ENCODE results near the gene CPT1B. TPM values are rescaled to one million over a fixed set of nuclear protein-coding genes. Genes with fewer than 3 reads are reported as not detected.
A peak's percentile ranks its signal among the peaks of the same experiment; 100 is the strongest.

CPT1B gene
- total RNA-seq, 4 donors from 2014 or later, result 34.2 to 111 (median 37.6) TPM

- Histone ChIP-seq H3K27me3 (peaks cover 43% of the 10 kb centered on the region), H3K4me3 (no peak within 1 kb of the TSS), H3K4me1 (peaks cover 14 to 48% (median 28%) of the 10 kb centered on the region in 4 donors), H3K9me3 (no peaks in the 10 kb centered on the region), H3K27ac (peak within 1 kb of the TSS; percentile 40 to 65 (median 54)), H3K36me3 (no peaks in the 10 kb centered on the region)
- intact Hi-C loops (cut with DNase I; ENCODE audit: low total_unique reads) (no loop called here), in situ Hi-C loops (cut with MboI; ENCODE audit: low pct_ligation_motif_present in 1 of 4, low pct_unique_long_range_greater_than_20kb in 1 of 4, low sequenced_read_pairs in 3 of 4) (no loop called here)
- TF ChIP-seq EP300 (IDR thresholded peaks at IDR 0.05; ENCODE audit: low read depth), result no peak
- no peak for DNase-seq
- WGBS, 2 donors (ENCODE audit: low coverage in 1 of 2), result 79% methylated on average over 10 of the region's 10 CpGs; no CpG with 5 or more reads in 1 of the 2 donors
Observed at GRCh38 chr22:50545522-50546325, 32.5 kb downstream of the CPT1B start, which contains the start of gene KLHDC7B. Gene KLHDC7B, plus strand, starts transcription at chr22:50545899. Its CDS starts 345 bp downstream, at chr22:50546244.

GRCh38 chr22:50544746-50545253, 33.4 kb downstream of the CPT1B start:
- in situ Hi-C loops (cut with MboI; ENCODE audit: low pct_ligation_motif_present in 1 of 4, low pct_unique_long_range_greater_than_20kb in 1 of 4, low sequenced_read_pairs in 3 of 4) (no loop called here), intact Hi-C loops (cut with DNase I; ENCODE audit: low total_unique reads) (no loop called here)
- Histone ChIP-seq H3K27ac (peak overlapping the region; percentile 40 to 65 (median 54)), H3K9me3 (no peaks in the 10 kb centered on the region), H3K4me1 (peaks cover 18 to 55% (median 32%) of the 10 kb centered on the region in 4 donors), H3K36me3 (no peaks in the 10 kb centered on the region), H3K27me3 (peaks cover 41% of the 10 kb centered on the region), H3K4me3 (no peak overlapping the region)
- WGBS, 2 donors (ENCODE audit: low coverage in 1 of 2), result 52% methylated on average over 5 of the region's 5 CpGs; no CpG with 5 or more reads in 1 of the 2 donors
- TF ChIP-seq POLR2AphosphoS5 (IDR thresholded peaks at IDR 0.05) (no peak), EP300 (IDR thresholded peaks at IDR 0.05; ENCODE audit: low read depth) (no peak), CTCF (IDR thresholded peaks at IDR 0.05) (no peak), POLR2A (IDR thresholded peaks at IDR 0.05) (no peak)
- peak; percentile 45 for DNase-seq

DNA sequence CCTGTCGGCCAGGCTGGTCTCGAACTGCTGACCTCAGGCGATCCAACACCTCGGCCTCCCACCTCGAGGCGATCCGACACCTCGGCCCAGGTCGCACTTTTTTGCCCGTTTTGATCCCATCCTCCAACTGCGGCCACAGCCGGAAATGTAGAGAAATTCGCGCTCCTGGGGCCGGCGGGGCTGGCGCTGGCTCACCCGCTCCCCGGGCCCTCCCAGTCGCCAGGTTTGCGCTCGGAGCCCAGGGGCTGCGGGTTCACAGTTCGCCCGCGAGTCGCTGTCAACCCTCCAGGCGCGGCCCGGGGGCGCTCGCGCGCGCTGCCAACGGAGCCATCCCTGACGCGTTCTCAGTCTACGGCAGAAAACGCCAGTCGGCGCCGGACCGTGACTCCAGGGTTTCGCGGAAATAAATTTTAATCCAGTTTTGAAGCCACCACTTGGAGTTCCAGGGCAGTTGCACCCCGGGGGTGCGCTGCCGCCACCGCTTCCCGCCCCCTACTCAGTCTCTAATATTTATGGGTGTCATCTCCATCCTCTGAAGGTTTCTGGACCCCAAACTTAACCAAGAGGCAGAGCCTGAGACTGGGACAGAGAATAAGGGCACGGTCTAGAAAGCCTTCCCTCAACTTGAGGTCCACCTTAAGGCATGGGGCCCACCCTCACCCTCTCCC, 34.0 kb downstream of the CPT1B start:
- Histone ChIP-seq H3K27me3 (peaks cover 35% of the 10 kb centered on the region), H3K9me3 (no peaks in the 10 kb centered on the region)
- in situ Hi-C loops (cut with MboI; ENCODE audit: low pct_ligation_motif_present in 1 of 4, low pct_unique_long_range_greater_than_20kb in 1 of 4, low sequenced_read_pairs in 3 of 4), result no loop called here

GRCh38 chr22:50542416-50542927, 35.8 kb downstream of the CPT1B start:
- no peaks in the 10 kb centered on the region for H3K36me3 ChIP-seq
- in situ Hi-C loops (cut with MboI; ENCODE audit: low pct_ligation_motif_present in 1 of 4, low pct_unique_long_range_greater_than_20kb in 1 of 4, low sequenced_read_pairs in 3 of 4) (no loop called here), intact Hi-C loops (cut with DNase I; ENCODE audit: low total_unique reads) (no loop called here)
- DNase-seq, result peak; percentile 44
- peak; percentile 28 for TF ChIP-seq POLR2A (IDR thresholded peaks at IDR 0.05)
- TF ChIP-seq CTCF (IDR thresholded peaks at IDR 0.05), result peak in 1 of 5 experiments; percentile 9
- TF ChIP-seq POLR2AphosphoS5 (IDR thresholded peaks at IDR 0.05), result peak in 1 of 3 donors; percentile 11
- TF ChIP-seq EP300 (IDR thresholded peaks at IDR 0.05; ENCODE audit: low read depth), result no peak
- peaks cover 26 to 61% (median 35%) of the 10 kb centered on the region in 4 donors for H3K4me1 ChIP-seq
- peaks cover 17% of the 10 kb centered on the region for H3K27me3 ChIP-seq
- WGBS, 2 donors (ENCODE audit: low coverage in 1 of 2), result 71 to 82% methylated on average over 8 to 19 of the region's 19 CpGs
- peak overlapping the region; percentile 91 to 99 (median 95) for H3K27ac ChIP-seq
- H3K9me3 ChIP-seq, result no peaks in the 10 kb centered on the region
- H3K4me3 ChIP-seq, result no peak overlapping the region

More for the DNA sequence above, 34.0 kb downstream of the CPT1B start:
- Histone ChIP-seq H3K36me3 (no peaks in the 10 kb centered on the region), H3K4me3 (peak overlapping the region in 3 of 4 donors; percentile 4 to 41 (median 26)), H3K27ac (peak overlapping the region; percentile 40 to 65 (median 54)), H3K4me1 (peaks cover 20 to 57% (median 37%) of the 10 kb centered on the region in 4 donors)
- 4% methylated on average over 42 of the region's 52 CpGs; no CpG with 5 or more reads in 1 of the 2 donors for WGBS, 2 donors (ENCODE audit: low coverage in 1 of 2)
- intact Hi-C loops (cut with DNase I; ENCODE audit: low total_unique reads), result no loop called here
- DNase-seq, result peak; percentile 91
- TF ChIP-seq POLR2A (IDR thresholded peaks at IDR 0.05) (no peak), POLR2AphosphoS5 (IDR thresholded peaks at IDR 0.05) (peak in 1 of 3 donors; percentile 19), CTCF (IDR thresholded peaks at IDR 0.05) (peak; percentile 42 to 67 (median 60))
